Fibroblast of peridontal ligament (primary cell): ENCODE results near the gene NLRC5.

Source experiments
- DNase-seq: peaks from one replicate; pipeline ENCODE4 v3.0.0-alpha.2; 2010; ENCODE audit errors: extremely low read depth

NLRC5 gene

DNA sequence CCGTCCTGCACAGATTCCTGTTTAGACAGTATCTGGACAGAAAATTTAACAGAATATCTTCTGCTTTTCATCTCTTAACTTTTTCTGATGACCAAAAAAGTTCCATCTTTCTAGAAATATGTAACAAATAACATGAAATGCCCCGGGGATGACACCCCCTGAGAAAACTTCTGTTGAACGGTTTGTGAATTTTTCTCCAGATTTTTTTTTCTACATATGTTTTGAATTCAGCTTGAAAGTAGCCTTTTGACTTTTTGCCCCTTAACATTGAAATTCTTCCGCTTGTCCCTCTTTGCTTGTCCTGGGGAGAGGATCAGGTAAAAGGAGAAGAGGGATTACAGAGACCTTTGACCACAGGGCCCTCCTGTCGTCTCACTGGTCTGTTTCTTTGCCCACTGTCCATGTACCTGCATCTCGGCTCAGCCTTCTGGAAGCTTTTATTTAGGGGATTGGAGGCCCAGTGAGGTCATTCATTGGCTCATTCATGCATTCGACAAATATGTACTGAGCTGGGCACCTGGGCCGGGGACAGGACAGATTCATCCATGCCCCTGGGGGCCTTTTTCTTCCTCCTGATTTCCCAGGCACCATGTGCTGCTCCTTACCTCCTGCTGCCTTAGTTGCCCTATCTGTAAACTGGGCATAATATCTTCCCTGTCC is 83.4 kb downstream of the NLRC5 start:
- peak; percentile 8 for DNase-seq

DNA sequence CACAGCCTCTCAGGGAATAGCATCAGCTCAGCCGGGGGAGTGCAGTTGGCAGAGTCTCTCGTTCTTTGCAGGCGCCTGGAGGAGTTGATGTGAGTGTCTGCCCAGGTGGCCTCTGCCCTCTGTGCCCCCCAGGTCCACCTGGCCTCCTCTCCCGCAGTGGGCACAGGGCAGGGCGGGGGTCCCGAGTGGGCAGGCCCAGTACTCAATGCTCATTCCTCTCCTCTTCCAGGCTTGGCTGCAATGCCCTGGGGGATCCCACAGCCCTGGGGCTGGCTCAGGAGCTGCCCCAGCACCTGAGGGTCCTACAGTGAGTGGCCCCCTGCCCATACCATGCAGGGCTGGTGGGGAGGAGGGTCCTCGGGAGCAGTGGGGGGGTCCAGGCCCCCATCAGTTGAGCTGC is 88.4 kb downstream of the NLRC5 start:
- DNase-seq = no peak

DNA sequence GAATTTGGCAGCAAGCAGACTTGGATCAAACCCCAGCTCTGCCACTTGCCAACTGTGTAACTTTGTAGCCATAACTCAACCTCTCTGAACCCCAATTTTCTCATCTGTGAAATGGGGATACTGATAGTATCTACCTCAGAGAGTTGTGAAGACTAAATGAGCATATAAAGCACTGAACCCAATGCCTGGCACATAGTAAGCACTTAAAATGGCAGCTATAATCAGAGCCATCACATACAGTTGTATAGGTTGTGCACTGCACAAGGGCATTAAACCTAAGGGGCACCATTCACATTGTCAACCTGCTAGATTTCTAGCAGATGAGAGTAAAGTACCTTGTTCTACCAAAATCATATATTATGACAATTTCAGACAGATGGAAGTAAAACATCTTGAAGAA is 92.4 kb downstream of the NLRC5 start:
- no peak for DNase-seq

DNA sequence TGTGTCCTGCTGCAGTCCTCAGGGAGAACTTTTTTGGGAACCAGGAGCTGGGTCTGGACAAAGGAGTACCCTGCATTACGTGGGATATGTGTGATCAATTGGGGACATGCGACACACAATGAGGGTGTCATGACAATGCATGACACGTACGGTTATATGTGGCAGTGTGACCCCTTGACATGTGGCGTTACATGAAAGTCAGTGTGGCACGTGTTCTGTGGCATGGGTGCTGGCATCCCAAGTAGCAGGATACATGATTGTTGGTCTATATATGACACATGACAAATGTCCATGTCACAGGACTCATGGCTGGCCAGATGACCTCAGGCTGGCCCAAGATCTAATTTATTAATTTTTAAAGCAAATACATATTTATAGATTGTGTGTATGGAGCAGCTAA is 93.3 kb downstream of the NLRC5 start:
- no peak for DNase-seq

DNA sequence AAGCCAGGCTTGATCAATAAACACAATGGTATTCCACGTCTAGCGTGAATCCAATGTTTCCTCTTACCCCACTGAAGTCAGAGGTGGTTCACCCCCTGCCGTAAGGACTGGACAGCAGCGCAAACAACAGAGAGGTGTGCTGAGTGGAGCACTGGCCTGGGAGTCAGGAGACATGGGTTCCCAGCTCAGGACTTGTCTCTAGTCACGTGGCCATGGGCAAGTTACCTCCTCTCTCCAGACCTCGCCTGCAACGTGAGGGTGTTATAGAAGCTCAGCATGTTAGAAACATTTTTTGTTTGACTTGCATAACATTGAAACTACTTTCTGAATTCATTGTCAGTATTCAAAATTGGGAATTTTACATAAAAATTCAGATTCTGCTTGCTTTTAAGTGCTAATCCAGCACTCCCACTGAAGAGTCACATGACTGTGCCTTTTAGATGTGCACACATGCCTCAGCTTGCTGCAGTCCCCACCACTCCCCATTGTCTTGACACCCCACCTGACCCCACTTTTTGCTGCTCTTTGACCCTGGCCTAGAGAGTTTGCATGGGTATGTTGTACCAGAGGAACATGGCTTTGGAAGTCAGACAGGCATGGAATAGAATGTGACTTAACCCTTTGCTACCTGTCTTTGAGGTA is 94.2 kb downstream of the NLRC5 start:
- DNase-seq = no peak

DNA sequence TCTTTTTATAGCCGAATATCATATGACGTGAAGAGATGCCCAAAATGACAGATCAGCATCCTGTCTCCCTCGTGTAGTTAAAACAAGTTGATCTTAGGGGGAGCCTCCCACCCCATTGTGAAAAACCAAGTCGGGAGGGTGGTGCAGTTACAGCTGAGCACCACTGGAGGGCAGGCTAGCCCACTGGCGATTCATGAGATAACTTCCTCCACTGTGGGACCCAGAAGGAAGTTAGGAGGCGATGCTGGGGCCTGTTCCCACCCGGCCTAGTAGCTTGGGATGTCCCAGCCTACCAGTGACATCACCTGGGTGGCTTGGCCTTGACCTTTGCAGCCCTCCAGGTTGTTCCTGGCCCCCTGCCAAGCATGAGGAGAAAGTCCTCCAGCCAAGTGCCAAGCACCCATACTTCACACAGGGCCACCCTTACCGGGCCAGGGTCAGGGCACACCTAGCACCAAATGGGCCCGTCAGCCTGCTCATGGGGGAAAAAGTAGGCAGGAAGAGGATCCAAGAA is 95.0 kb downstream of the NLRC5 start:
- DNase-seq = peak; percentile 73

DNA sequence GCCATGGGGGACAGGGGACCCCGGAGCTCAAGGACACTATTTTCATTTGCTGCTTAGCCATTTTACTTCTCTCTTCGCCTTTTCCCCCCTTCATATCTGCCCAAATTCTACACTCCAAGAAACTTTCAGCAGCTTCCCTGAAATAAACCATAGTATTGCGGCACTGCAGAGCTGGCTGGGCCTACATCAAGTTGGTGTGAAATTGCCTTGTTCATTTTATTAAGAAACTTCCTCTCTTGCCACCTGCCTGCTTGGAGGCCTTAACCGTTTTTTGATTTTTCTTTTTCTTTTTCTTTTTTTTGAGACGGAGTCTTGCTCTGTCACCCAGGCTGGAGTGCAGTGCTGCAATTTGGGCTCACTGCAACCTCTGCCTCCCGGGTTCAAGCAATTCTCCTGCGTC is 95.6 kb downstream of the NLRC5 start:
- no peak for DNase-seq

DNA sequence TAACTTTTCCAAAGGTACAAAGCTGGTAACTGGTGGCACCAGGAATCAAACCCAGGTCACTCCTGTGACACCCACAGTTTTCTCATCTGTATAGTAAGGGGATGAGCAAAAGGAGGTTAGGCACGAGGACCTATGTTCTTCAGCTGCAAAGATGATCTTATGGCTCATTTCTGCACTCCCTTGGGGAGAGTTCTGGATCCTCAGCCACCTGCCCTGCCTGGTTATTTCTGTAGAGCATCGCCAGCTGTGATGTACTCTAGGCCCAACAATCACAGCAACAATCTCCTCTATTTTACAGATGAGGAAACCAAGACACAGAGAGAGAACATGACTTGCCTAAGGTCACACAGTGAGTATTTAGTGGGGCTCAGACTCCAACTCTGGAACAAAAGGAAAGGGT is 97.6 kb downstream of the NLRC5 start:
- no peak for DNase-seq

DNA sequence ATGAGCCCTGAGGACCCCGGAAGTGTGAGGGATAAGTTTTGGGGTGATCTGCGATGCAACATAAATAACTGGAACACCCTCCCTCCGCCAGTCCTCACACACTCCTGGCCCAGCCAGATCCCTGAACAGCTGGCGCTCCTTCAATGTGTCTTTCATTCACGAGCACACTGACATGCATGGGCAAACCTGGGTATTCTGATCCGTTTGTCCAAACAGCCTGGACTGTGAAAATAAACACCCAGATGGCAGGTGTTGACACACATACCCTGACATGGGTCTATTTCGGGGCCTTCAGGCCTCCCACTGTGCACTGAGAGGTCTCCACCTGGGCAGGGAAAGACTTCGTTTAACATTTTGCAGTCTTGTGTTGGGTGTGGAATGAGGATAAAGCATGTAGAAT is 100.0 kb downstream of the NLRC5 start:
- DNase-seq = no peak

DNA sequence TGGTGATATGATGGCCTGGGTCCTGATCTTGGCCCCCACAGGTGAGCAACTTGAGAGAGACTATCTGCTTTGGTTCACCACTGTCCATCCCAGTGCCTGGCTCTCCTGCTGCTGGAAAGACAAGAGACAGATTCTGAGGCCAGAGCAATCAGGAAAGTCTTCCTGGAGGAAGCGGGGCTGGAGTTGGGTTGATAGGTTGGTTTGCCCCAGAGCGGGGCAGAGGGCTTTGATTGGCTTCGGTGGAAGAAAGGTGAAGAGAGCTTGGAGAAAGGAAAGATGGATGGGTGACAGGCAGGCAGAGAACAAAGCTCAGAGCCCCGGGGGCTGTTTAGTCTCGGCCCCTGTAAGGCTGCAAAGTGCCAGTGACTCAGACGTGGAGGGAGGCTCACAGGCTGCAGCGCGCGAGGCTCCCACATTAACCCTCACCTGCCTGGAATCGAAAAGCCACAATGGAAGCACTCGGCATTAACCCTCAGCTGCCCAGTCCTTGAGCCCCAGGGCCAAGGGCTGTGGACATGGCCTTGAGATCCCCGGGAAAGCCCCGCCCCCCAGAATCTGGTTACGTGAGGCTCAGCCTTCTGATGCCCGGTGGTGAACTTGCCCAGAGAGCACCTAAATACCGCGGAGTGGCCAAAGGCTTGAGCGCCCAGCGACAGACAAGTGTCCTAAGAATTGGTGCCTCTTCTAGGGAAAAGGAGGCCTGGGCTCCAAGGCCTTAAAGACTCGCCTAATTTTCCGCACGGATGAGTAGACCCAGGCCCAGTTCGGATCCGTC is 102.0 kb downstream of the NLRC5 start:
- no peak for DNase-seq

DNA sequence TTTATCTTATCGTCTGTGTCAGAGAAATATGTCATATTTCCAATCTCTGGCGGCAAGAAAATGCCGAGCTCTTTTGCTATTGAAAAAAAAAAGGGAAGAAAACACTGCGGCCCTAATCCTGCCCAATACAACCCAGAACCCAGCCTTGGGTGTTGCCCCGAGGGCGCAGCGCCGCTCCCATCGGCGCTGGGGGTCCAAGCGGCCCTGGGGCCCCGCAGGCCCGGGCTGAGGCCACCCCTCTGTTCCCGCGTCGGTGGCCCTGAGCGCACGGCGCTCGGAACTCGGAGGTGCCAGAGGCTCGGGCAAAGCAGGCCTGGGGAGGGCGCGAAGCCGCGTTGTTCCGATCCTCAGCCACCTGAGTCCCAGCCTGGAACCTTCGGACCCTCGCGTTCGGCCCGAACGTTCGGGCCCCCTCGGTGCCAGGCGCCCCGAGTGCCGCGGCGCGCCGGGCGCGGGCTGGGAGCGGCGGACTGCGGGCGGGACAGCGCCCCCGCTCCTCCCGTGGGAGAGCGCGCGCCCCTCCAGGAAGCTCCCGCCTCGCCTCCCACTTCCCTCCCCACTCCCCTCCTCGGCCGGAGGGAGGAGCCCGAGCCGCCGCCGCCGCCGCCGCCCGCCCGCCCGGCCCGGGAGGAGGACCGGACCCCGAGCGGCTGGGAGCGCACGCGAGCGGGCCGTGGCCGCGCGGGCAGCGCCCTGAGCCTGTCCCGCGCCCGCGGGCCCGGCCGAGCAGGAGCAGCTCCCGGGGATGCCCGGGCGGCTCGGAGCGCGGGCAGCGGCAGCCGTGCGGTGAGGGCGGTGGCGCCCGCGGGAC is 102.8 kb downstream of the NLRC5 start, which contains the start of gene CPNE2:
CPNE2 (plus strand) TSS at position 609 of the 811 bp plus-strand sequence. CDS start 18,160 bp downstream, outside the sequence.
- DNase-seq = no peak

DNA sequence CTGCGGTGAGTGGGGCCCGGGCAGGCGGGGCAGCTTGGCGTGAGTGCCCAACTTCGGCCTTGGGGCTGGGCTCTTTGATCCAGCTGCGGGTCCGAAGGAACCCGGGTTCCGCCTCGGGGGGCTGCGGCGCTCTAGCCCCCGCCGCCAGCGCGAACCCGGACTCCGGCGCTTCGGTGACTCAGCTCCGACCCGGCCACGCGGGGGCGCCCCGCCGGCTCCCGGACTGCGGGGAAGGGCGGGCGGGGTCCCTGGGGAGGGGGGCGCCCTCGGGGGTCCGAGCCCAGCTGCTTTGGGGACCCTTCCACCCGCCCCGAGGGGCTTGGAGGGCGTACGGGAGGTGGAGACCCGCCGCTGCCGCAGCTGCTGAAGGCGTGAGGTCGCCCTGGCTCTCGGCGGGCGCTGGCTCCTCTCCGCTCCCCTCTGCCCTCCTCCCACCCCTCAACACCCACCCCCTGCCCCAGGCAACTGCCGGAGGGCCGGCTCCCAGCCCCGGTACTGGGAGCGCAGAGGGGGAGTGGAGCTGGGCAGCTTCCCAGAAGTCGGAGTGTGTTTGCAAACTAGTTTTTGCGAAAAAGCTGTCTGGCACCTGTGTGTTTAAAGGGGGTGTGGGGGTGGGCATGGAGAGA is 103.5 kb downstream of the NLRC5 start:
- DNase-seq = no peak

DNA sequence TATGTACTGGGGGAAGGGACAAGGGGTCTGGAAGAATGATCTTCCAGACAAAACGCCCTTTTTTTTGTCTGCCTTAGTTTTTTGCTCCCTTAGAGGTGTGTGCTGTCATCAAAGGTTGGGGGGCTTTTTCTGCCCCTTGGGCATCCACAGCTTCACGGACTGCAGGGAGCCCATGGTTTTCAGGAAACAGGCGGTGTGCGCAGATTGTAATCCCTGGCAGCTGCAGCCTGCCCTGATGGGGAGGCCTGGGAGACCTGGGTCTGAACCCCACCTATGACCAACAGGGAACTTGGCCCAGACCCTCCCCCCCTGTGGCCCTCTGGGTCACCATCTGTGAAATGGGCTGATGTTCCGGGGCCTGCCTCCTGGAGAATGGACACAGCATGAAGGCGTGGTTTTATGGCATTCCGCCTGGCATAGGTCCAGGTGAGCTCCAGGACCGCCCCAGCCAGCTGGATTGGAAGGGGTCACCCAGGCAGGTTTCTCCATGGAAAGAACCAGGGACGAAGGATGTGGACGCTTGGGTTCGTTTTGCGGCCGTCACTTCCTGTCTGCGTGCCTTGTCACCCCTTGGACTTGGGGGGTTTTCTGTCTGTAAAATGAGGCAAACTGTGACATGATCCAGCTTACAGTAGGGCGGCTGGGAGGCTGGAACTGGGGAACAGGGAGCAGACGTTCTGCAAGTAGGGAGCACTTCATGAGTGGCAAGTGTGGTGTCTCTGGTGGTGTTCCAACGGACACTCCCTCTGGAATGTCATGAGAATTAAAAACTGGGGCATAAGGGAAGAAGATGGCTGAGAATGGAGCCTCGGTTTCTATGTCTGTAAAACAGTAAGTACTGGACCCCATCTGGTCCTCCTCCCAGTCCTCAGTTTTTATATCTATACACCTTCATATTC is 104.6 kb downstream of the NLRC5 start:
- DNase-seq = no peak

DNA sequence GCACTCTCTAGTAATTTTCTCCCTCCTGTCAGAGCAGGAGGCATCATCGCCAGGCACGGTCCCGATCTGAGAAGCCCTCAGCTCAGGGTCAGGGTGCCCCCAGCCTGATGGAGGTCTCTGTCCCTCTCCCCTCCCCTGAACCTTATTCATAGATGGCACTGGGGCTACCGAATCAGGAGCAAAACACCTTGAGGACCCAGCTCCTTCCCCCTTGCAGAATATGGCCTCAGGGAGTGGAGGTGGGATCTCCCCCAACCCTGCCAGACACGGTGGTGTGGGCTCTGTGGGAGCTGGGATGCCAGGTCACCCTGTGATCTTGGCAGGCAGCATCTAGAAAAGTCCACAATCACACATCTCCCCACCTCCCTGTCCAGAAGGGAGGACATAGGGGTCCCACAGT is 105.6 kb downstream of the NLRC5 start:
- DNase-seq = no peak

DNA sequence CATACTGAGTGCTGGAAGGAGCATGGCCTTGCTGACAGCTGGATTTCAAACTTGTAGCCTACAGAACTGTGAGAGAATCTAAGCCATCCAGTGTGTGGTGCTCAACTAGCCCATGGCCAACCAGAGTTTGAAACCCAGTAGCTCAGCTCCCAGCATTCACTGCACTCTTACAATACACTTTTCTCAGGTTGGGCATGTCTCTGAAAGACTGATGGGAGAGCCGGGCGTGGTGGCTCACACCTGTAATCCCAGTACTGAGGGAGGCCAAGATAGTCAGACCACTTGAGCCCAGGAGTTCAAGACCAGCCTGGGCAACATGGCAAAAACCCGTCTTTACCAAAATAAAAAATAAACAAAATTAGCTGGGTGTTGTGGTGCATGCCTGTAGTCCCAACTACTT is 106.8 kb downstream of the NLRC5 start:
- no peak for DNase-seq

DNA sequence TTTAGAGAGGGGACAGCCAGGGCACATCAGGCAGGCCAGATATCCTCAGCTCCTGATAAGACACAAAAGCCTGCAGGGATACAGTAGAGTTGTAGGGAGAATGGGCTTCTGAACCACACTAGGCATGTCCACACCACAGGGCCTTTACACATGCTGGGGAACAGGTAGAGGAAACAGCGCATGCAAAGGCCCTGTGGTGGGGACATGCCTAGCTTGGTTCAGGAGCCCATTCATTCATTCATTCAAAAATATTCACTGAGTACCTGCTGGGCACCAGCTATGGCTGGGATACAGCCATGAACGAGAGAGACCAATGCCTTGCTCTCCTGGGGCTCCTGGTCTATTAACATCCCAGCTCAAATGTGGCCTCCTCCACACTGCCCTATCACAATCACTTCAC is 107.4 kb downstream of the NLRC5 start:
- no peak for DNase-seq

DNA sequence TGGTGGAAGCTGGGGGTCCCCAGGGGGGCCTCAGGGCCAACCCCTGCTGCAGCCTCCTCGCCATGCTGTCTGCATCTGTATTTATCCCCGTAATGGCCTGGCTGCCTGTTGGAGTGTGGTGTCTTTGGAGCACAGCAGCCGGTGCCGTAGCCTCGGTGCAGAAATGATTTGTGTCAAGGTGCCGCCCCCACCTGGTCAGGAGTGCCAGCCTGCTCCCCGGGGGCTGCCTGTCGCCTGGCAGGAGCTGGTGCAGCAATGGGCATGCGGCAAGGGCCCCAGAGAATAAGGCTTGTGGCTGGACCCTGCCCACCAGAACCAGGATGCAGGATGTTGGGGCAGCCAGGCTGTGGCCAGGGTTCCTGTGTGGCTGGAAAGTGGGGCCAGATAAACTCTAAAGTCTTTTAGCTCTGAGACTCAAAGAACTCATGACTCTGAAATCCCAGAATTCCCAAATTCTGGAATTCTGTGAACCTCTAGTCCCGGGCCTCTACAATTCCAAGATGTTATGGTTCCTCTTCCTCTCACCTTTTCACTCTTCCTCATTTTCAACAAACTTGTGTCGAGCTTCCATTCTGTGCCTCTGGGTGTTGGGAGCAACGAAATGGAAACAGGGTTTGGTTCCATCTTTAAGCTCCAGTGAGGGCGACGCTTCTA is 109.0 kb downstream of the NLRC5 start:
- DNase-seq = no peak

DNA sequence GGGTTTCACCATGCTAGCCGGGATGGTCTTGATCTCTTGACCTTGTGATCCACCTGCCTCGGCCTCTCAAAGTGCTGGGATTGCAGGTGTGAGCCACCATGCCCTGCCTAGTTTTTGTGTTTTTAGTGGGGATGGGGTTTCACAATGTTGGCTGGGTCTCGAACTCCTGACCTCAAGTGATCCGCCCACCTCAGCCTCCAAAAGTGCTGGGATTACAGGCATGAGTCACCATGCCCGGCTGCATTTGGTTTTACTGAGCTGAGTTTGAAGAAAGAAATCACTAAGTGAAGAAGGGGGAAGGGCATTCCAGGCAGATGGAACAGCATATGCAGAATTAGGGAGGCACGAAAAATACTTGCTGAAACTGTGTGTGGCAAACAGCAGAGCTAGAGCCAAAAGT is 110.6 kb downstream of the NLRC5 start:
- DNase-seq = peak; percentile 47

DNA sequence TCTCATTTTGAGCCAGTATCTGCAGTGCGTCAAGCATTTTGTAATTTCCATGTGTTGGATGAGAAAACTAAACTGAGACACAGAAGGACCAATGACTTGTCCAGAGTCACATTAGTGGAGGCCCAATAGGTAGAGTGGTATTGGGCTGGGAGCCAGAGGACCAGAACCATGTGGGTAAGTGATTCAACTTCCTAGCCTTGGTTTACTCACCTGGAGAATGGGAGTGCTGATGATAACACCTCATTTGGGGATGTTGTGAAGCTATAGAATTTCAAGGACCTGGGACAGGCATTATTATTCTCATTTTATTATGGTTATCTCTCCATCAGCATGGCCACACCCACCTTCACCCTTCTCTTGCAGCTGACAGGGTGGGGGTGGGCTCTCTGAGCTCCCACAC is 111.1 kb downstream of the NLRC5 start:
- no peak for DNase-seq
